Tibial artery (tissue), 4 donors: ENCODE results near the gene SMOC2.

Experiments used
- DNase-seq, 2 donors: peaks; one replicate each; pipeline ENCODE4 v3.0.0-alpha.2; 2019
- H3K27ac ChIP-seq, 2 donors: fragments of 200-600 bp; sonication (generic) in 1 of 2; 1 replicate in 1 of 2; 2 replicates in 1 of 2; pipeline ENCODE4 v1.5.1; 2018 to 2019; ENCODE audit warnings: mild to moderate bottlenecking in 1 of 2
- H3K27me3 ChIP-seq, 2 donors: fragments of 200-600 bp; sonication (generic) in 1 of 2; one replicate each; pipeline versions ENCODE4 v1.5.1 to v1.6.0; 2016 to 2019
- H3K36me3 ChIP-seq, 3 donors: fragments of 200-600 bp; sonication (generic) in 2 of 3; one replicate each; pipeline ENCODE4 v1.5.1; 2016 to 2019; ENCODE audit warnings: mild to moderate bottlenecking in 2 of 3
- H3K4me1 ChIP-seq, 4 donors: fragments of 200-600 bp; sonication (generic) in 2 of 4; 1 replicate in 3 of 4; 2 replicates in 1 of 4; pipeline ENCODE4 v1.5.1; 2016 to 2019
- H3K4me3 ChIP-seq, 2 donors: fragments of 200-600 bp; sonication (generic) in 1 of 2; 1 replicate in 1 of 2; 2 replicates in 1 of 2; pipeline ENCODE4 v1.5.1; 2018 to 2019; ENCODE audit warnings: mild to moderate bottlenecking in 2 of 2
- H3K9me3 ChIP-seq, 3 donors: fragments of 200-600 bp; sonication (generic) in 1 of 3; one replicate each; pipeline ENCODE4 v1.5.1; 2016 to 2019
- CTCF ChIP-seq, 2 experiments: fragments of 200-600 bp in 1 of 2; fragments of 450-650 bp in 1 of 2; IDR thresholded peaks; one replicate each; pipeline ENCODE4 v1.5.1; 2017 to 2019; ENCODE audit warnings: antibody characterized with exemption in 2 of 2, mild to moderate bottlenecking in 1 of 2, moderate library complexity in 1 of 2
- intact Hi-C: fragments of 100-400 bp; cut with DNase I; formaldehyde crosslinking; loops from one replicate; pipeline ENCODE4 v1.15.0; 2023; ENCODE audit warnings: low total_unique reads

SMOC2 gene

GRCh38 chr6:168601546-168601945, 160.6 kb downstream of the SMOC2 start:
- Histone ChIP-seq H3K27ac (no peak overlapping the region), H3K4me3 (no peak overlapping the region), H3K9me3 (no peaks in the 10 kb centered on the region), H3K27me3 (no peaks in the 10 kb centered on the region), H3K4me1 (no peaks in the 10 kb centered on the region), H3K36me3 (peaks cover 0 to 23% (median 10%) of the 10 kb centered on the region in 3 donors)
- peak in 1 of 2 donors; percentile 7 for DNase-seq
- no peak for TF ChIP-seq CTCF (IDR thresholded peaks at IDR 0.05)
- intact Hi-C loops: no loop called here

- Histone ChIP-seq H3K9me3 (no peaks in the 10 kb centered on the region), H3K4me3 (no peak overlapping the region), H3K27ac (no peak overlapping the region), H3K4me1 (no peaks in the 10 kb centered on the region), H3K36me3 (peaks cover 0 to 23% (median 6%) of the 10 kb centered on the region in 3 donors), H3K27me3 (no peaks in the 10 kb centered on the region)
- peak in 1 of 2 donors; percentile 37 for DNase-seq
- TF ChIP-seq CTCF (IDR thresholded peaks at IDR 0.05): no peak
- intact Hi-C loops: no loop called here
Measured at GRCh38 chr6:168602576-168602975, 161.6 kb downstream of the SMOC2 start.

- peaks cover 0 to 25% (median 3%) of the 10 kb centered on the region in 3 donors for H3K36me3 ChIP-seq
- TF ChIP-seq CTCF (IDR thresholded peaks at IDR 0.05): no peak
- H3K27me3 ChIP-seq: no peaks in the 10 kb centered on the region
- H3K4me1 ChIP-seq: no peaks in the 10 kb centered on the region
- H3K9me3 ChIP-seq: no peaks in the 10 kb centered on the region
- H3K4me3 ChIP-seq: no peak overlapping the region
- DNase-seq: peak in 1 of 2 donors; percentile 11
- intact Hi-C loops: no loop called here
- no peak overlapping the region for H3K27ac ChIP-seq
Measured at GRCh38 chr6:168603234-168603633, 162.2 kb downstream of the SMOC2 start.

GRCh38 chr6:168605964-168606363, 165.0 kb downstream of the SMOC2 start:
- Histone ChIP-seq H3K4me3 (no peak overlapping the region), H3K27me3 (no peaks in the 10 kb centered on the region), H3K36me3 (peaks cover 0 to 25% (median 0%) of the 10 kb centered on the region in 3 donors), H3K9me3 (no peaks in the 10 kb centered on the region), H3K27ac (no peak overlapping the region), H3K4me1 (no peaks in the 10 kb centered on the region)
- no peak for TF ChIP-seq CTCF (IDR thresholded peaks at IDR 0.05)
- peak in 1 of 2 donors; percentile 17 for DNase-seq
- intact Hi-C loops: no loop called here

GRCh38 chr6:168606722-168607121, 165.7 kb downstream of the SMOC2 start:
- no peak overlapping the region for H3K27ac ChIP-seq
- H3K4me3 ChIP-seq: no peak overlapping the region
- no peak for TF ChIP-seq CTCF (IDR thresholded peaks at IDR 0.05)
- intact Hi-C loops: no loop called here
- no peak for DNase-seq
- no peaks in the 10 kb centered on the region for H3K9me3 ChIP-seq
- H3K4me1 ChIP-seq: no peaks in the 10 kb centered on the region
- no peaks in the 10 kb centered on the region for H3K27me3 ChIP-seq
- peaks cover 0 to 25% (median 0%) of the 10 kb centered on the region in 3 donors for H3K36me3 ChIP-seq
